ENCODE data around the gene PTPN6. TPM values are rescaled to one million over a fixed set of nuclear protein-coding genes. Genes with fewer than 3 reads are reported as not detected.

Gene PTPN6
- total and polyA plus RNA-seq, 4 donors, result 38.2 to 222 (median 170) TPM

GRCh38 chr12:7005311-7005710, 54.2 kb downstream of the PTPN6 start:
- H3K4me1 ChIP-seq (ENCODE audit: control insufficient read depth in 5 of 5, insufficient read depth in 5 of 5, low read length in 5 of 5), result peaks cover 0 to 4% (median 0%) of the 10 kb centered on the region in 5 donors
- no peak for DNase-seq
- H3K9ac ChIP-seq (ENCODE audit: insufficient read depth in 1 of 2, low read length in 2 of 2), result no peak overlapping the region
- TF ChIP-seq CTCF (IDR thresholded peaks at IDR 0.05; ENCODE audit: control extremely low read depth, extremely low read depth), result no peak
- H3K27me3 ChIP-seq (ENCODE audit: control insufficient read depth in 3 of 3, insufficient read depth in 3 of 3, low read length in 2 of 3), result no peaks in the 10 kb centered on the region
- 66 to 68% methylated on average over 2 of the region's 2 CpGs for WGBS, 2 donors
- no peak overlapping the region for H3K27ac ChIP-seq (ENCODE audit: low read depth in 1 of 2, low read length in 1 of 2)
- peaks cover 0 to 9% (median 1%) of the 10 kb centered on the region in 4 donors for H3K36me3 ChIP-seq (ENCODE audit: control insufficient read depth in 4 of 4, insufficient read depth in 4 of 4, low read length in 4 of 4)
- H3K4me3 ChIP-seq, result no peak overlapping the region
- ATAC-seq (ENCODE audit: insufficient read depth, low FRiP score), result no peak
- H3K9me3 ChIP-seq (ENCODE audit: control insufficient read depth in 4 of 4, insufficient read depth in 3 of 4, low read length in 3 of 4), result no peaks in the 10 kb centered on the region

- Histone ChIP-seq H3K27ac (ENCODE audit: low read depth in 1 of 2, low read length in 1 of 2) (no peak overlapping the region), H3K36me3 (ENCODE audit: control insufficient read depth in 4 of 4, insufficient read depth in 4 of 4, low read length in 4 of 4) (peaks cover 0 to 8% (median 2%) of the 10 kb centered on the region in 4 donors), H3K4me3 (no peak overlapping the region), H3K4me1 (ENCODE audit: control insufficient read depth in 5 of 5, insufficient read depth in 5 of 5, low read length in 5 of 5) (peaks cover 0 to 4% (median 0%) of the 10 kb centered on the region in 5 donors), H3K9ac (ENCODE audit: insufficient read depth in 1 of 2, low read length in 2 of 2) (no peak overlapping the region), H3K27me3 (ENCODE audit: control insufficient read depth in 3 of 3, insufficient read depth in 3 of 3, low read length in 2 of 3) (no peaks in the 10 kb centered on the region), H3K9me3 (ENCODE audit: control insufficient read depth in 4 of 4, insufficient read depth in 3 of 4, low read length in 3 of 4) (no peaks in the 10 kb centered on the region)
- TF ChIP-seq CTCF (IDR thresholded peaks at IDR 0.05; ENCODE audit: control extremely low read depth, extremely low read depth), result no peak
- ATAC-seq (ENCODE audit: insufficient read depth, low FRiP score), result no peak
- 92 to 94% methylated on average over 3 of the region's 3 CpGs for WGBS, 2 donors
- DNase-seq, result no peak
Observed at GRCh38 chr12:7006639-7007038, 55.5 kb downstream of the PTPN6 start.

GRCh38 chr12:7008864-7009263, 57.7 kb downstream of the PTPN6 start:
- Histone ChIP-seq H3K9me3 (ENCODE audit: control insufficient read depth in 4 of 4, insufficient read depth in 3 of 4, low read length in 3 of 4) (no peaks in the 10 kb centered on the region), H3K27me3 (ENCODE audit: control insufficient read depth in 3 of 3, insufficient read depth in 3 of 3, low read length in 2 of 3) (no peaks in the 10 kb centered on the region), H3K4me1 (ENCODE audit: control insufficient read depth in 5 of 5, insufficient read depth in 5 of 5, low read length in 5 of 5) (peaks cover 0 to 5% (median 0%) of the 10 kb centered on the region in 5 donors), H3K36me3 (ENCODE audit: control insufficient read depth in 4 of 4, insufficient read depth in 4 of 4, low read length in 4 of 4) (peaks cover 2 to 21% (median 5%) of the 10 kb centered on the region in 4 donors), H3K4me3 (no peak overlapping the region), H3K27ac (ENCODE audit: low read depth in 1 of 2, low read length in 1 of 2) (no peak overlapping the region), H3K9ac (ENCODE audit: insufficient read depth in 1 of 2, low read length in 2 of 2) (no peak overlapping the region)
- 69 to 88% methylated on average over 2 of the region's 2 CpGs for WGBS, 2 donors
- no peak for TF ChIP-seq CTCF (IDR thresholded peaks at IDR 0.05; ENCODE audit: control extremely low read depth, extremely low read depth)
- ATAC-seq (ENCODE audit: insufficient read depth, low FRiP score) (no peak), DNase-seq (no peak)

- H3K4me3 ChIP-seq, result no peak overlapping the region
- H3K27ac ChIP-seq (ENCODE audit: low read depth in 1 of 2, low read length in 1 of 2), result no peak overlapping the region
- TF ChIP-seq CTCF (IDR thresholded peaks at IDR 0.05; ENCODE audit: control extremely low read depth, extremely low read depth), result no peak
- no peak overlapping the region for H3K9ac ChIP-seq (ENCODE audit: insufficient read depth in 1 of 2, low read length in 2 of 2)
- H3K4me1 ChIP-seq (ENCODE audit: control insufficient read depth in 5 of 5, insufficient read depth in 5 of 5, low read length in 5 of 5), result peaks cover 0 to 5% (median 0%) of the 10 kb centered on the region in 5 donors
- no peaks in the 10 kb centered on the region for H3K9me3 ChIP-seq (ENCODE audit: control insufficient read depth in 4 of 4, insufficient read depth in 3 of 4, low read length in 3 of 4)
- no peaks in the 10 kb centered on the region for H3K27me3 ChIP-seq (ENCODE audit: control insufficient read depth in 3 of 3, insufficient read depth in 3 of 3, low read length in 2 of 3)
- ATAC-seq (ENCODE audit: insufficient read depth, low FRiP score), result no peak
- H3K36me3 ChIP-seq (ENCODE audit: control insufficient read depth in 4 of 4, insufficient read depth in 4 of 4, low read length in 4 of 4), result peaks cover 2 to 21% (median 5%) of the 10 kb centered on the region in 4 donors
- DNase-seq, result no peak
Observed at GRCh38 chr12:7009512-7009911, 58.4 kb downstream of the PTPN6 start.
